ENCODE results near the gene C3orf52.

C3orf52 gene

DNA sequence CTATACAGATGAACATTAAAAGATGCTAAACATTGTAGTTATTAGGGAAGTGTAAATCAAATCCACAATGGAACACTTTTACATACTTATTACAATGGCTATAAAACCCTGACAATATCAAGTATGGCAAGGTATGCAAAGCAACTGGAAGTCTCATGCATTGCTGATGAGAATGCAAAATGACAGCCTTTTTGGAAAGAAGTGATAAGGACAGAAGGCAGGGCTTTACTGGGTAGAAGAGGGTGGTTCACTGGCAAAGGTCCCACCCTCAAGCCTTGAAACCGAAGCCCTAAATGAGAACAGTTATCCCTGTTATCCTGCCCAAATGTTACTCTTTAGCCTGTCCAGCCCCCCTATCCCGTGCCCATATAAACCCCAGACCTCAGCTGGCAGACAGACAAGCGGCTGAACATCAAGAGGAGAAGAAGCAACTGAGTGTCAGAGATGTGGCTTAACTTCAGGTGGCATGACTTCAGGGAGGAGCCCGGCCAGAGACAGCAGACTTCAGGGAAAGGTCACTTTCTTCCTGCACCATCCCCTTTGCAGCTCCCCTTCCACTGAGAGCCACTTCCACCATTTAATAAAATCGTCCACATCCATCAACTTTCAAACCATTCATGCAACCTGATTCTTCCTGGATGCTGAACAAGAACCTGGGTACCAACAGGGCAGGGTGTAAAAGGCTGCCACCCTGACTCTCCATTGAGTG is 47.6 kb downstream of the C3orf52 start:
- TF ChIP-seq GATA3 (IDR thresholded peaks at IDR 0.05; ENCODE audit: low read depth, low read length) (no peak), GATA2 (IDR thresholded peaks at IDR 0.05; ENCODE audit: low read depth, low read length) (no peak)

DNA sequence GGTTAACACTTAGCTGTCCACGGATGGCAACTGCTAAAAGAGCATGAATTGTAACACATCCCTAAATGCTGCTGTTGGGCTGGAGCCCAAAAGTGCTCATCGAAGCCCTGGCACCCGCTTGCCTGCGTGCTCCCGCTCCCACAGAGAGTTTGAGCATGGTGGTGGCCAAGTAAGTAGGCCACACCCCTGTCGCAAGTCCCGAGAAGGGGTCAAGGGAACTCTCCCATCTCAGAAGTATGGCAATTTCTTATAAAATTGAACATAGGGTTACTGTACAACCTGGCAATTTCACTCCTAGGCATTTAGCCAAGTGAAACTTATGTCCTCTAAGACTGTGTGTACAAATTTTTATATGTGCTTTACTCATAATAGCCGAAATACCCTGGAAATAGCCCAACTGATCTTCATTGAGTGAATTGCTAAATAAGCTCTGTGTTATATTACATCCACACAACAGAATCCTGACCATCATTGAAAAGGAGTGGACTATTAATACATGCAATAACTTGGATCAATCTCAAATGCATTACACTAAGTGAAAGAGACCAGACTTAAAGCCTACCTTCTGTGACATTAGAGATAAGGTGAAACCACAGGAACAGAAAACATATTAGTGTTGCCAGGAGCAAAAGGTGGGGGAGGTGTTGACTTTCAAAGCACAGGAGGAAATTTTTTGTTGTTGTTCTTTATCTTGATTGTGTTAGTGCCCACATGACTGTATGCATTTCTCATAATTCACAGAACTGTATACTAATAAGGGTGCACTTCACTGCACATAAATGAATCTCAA is 48.3 kb downstream of the C3orf52 start:
- TF ChIP-seq GATA3 (IDR thresholded peaks at IDR 0.05; ENCODE audit: low read depth, low read length) (no peak), GATA2 (IDR thresholded peaks at IDR 0.05; ENCODE audit: low read depth, low read length) (peak; percentile 28; the same call in 1 of the 2 replicates)

DNA sequence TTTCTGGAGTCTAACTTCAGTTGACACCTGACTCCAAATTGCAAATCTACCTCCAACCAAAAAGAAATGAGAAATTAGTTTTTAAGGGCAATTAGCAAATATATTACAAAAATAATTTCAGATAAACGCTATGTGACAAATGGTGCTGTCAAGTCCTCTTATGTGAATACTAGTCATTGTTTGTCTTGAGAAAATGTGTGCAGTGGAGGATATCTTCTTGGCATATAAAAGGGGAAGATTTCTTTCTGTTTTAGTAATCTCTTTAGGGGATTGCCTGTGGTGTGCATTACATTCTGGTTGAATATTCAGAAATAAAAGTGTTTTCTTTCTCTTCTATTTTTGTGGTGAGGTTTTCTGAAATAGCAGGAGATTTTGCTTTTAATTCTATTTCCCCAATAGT is 49.9 kb downstream of the C3orf52 start:
- TF ChIP-seq GATA3 (IDR thresholded peaks at IDR 0.05; ENCODE audit: low read depth, low read length), result no peak
- no peak for TF ChIP-seq GATA2 (IDR thresholded peaks at IDR 0.05; ENCODE audit: low read depth, low read length)

DNA sequence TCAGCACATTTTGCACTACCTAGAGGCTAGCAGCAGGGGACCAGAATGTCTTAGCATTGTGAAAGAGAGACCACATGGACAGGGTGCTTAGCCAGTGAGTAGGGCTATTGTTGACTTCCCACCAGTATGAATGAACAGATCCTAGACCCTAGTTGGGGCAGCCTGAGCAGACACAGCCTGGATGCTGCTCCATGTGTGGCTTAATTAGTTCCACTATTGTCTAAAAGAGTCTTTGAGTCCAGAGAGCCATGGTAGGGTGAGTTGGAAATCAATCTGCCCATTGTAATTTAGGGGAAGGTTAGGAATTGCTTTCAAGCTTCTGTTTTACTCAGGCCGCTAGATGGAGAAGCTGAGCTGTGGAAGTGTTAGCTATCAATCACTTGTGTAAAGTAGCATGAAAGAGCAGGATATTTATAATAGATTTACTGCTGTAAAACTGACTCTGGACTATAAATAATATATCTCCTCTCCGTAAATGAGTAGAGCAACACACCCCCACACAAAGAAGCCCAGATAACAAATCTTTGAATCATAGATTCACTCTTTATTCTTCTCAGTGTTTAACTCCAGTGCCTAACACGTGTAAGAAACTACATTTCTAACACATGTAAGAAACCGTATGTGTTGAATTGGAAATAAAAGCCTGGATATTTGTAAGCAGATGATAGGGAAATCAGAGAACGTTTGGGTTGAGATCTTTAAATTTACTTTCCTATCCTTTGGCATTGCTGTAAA is 50.9 kb downstream of the C3orf52 start:
- TF ChIP-seq GATA3 (IDR thresholded peaks at IDR 0.05; ENCODE audit: low read depth, low read length) (no peak), GATA2 (IDR thresholded peaks at IDR 0.05; ENCODE audit: low read depth, low read length) (no peak)

DNA sequence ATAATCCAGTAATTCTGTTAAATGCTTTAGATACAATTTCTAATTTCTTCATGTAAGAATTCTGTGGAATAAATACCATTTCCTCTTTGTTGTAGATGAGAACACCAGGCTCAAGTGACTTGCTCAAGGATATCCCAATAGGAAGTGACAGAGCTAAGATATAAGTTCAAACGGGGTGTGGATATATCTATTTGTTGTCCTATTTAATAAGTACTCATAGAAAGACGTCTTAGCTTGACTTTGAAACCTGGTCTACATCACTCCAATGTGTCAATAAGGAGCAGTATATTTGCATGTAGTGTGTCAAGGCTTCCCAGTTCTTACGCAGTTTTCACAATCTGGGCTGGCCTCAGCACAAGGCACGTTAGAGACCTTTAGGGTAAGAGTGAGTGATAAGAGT is 51.6 kb downstream of the C3orf52 start:
- TF ChIP-seq GATA2 (IDR thresholded peaks at IDR 0.05; ENCODE audit: low read depth, low read length), result no peak
- no peak for TF ChIP-seq GATA3 (IDR thresholded peaks at IDR 0.05; ENCODE audit: low read depth, low read length)

DNA sequence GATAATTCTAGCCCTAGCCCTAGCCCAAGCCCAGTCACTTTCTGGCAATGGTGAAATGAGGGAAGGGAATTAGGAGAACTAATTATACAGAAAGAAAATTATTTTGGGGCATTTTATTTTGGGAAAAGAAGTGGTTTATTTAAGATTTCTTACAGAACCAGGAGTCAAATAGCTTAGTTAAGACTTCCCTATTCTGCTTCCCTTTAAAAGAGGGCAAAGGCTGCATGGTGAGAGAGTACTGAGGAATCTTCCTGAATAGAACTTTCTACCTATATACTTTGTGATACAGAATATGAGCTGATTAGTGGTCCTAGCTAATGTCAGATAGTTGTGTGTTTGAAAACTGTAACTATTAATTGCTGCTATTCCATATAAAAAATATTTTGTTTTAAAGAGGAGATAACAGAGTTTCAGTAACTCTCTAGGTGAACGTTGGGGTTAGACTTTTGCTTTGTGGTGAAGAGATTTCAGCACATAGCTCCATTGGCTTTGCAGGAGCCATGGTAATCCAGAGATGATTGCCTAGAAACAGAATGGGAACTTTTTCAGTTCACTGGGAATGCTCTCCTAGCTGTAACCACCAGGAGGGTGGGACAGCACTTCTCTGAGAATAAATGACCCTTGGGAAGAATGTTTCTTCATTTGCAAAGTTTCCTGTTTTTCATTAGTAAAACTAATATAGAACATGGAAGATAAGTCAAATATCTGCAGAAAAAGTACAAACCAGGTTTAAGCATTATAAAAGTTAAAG is 52.2 kb downstream of the C3orf52 start:
- TF ChIP-seq GATA2 (IDR thresholded peaks at IDR 0.05; ENCODE audit: low read depth, low read length) (no peak), GATA3 (IDR thresholded peaks at IDR 0.05; ENCODE audit: low read depth, low read length) (no peak)

DNA sequence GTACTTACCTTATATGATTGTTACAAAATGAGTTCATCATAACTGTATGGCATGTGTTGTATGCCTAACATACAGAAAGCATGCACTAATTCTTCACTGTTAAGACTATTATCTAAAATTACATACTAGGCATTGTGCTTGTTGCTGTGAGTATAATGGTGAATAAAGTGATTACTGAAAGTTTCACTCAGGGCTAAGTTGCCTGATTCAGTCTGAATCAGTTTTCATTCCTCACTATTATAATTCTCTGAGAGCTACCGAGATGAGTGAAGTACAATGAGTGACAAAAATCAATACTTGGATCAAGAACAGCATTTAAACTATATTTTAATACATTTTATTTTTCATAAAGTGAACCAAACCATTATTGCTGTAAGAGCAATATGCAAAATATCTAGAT is 54.4 kb downstream of the C3orf52 start:
- TF ChIP-seq GATA3 (IDR thresholded peaks at IDR 0.05; ENCODE audit: low read depth, low read length) (no peak), GATA2 (IDR thresholded peaks at IDR 0.05; ENCODE audit: low read depth, low read length) (no peak)

DNA sequence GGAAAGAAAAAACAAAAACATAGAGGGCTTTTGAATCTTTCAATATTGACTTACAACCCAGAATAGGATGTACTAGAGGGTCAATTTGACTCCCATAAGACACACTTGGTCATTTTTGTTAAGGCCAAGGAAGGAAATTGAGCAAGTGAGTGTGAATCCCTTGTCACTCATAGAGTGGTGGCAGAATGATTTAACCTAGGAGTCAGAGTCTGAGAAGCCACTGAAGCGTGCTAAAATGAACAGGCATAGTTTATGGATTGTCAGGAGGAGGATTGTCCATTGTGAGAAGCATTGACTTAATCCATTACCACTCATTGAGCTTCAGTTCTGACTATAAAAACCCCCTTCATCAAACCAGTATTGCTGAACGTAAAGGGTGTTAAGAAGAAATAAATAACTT is 55.1 kb downstream of the C3orf52 start:
- no peak for TF ChIP-seq GATA2 (IDR thresholded peaks at IDR 0.05; ENCODE audit: low read depth, low read length)
- TF ChIP-seq GATA3 (IDR thresholded peaks at IDR 0.05; ENCODE audit: low read depth, low read length), result no peak

DNA sequence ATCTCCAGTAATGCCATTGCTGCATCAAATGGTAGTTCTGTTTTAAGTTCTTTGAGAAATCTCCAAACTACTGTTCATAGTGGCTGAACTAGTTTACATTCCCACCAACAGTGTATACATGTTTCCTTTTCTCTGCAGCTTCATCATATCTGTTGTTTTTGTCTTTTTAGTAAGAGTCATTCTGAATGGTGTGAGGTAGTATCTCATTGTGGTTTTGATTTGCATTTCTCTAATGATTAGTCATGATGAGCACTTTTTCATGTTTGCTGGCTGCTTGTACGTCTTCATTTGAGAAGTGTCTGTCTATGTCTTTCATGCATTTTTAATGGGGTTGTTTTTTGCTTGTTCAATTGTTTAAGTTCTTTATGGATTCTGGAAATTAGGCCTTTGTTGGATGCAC is 57.1 kb downstream of the C3orf52 start:
- TF ChIP-seq GATA3 (IDR thresholded peaks at IDR 0.05; ENCODE audit: low read depth, low read length), result no peak
- no peak for TF ChIP-seq GATA2 (IDR thresholded peaks at IDR 0.05; ENCODE audit: low read depth, low read length)

DNA sequence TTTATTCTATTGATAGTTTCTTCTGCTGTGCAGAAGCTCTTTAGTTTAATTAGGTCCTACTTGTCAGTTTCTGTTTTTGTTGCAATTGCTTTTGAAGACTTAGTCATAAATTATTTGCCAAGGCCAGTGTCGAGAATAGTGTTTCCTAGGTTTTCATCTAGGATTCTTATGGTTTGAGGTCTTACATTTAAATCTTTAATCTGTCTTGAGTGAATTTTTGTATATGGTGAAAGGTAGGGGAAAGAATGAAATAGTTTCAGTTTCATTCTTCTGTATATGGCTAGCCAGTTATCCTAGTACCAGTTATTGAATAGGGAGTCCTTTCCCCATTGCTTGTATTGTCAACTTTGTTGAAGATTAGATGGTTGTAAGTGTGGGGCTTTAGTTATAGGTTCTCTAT is 57.5 kb downstream of the C3orf52 start:
- TF ChIP-seq GATA3 (IDR thresholded peaks at IDR 0.05; ENCODE audit: low read depth, low read length) (no peak), GATA2 (IDR thresholded peaks at IDR 0.05; ENCODE audit: low read depth, low read length) (no peak)

DNA sequence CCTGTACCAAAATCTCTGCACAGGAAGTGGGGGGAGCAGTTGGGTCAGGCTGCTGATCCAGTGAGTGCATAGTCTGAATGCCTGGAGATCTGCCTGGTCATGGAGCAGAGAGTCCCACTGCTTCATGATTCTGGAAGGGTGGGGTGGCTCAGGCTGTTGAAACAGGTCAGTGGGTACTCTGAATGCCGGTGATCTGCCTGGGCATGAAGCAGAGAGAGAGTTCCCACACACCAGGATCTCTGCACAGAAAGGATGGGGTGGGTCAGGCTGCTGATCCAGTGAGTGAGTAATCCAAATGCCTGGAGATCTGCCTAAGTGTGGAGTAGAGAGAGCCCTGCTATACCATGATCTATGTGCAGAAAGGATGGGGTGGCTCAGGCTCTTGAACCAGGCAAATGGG is 62.9 kb downstream of the C3orf52 start:
- TF ChIP-seq GATA2 (IDR thresholded peaks at IDR 0.05; ENCODE audit: low read depth, low read length), result no peak
- no peak for TF ChIP-seq GATA3 (IDR thresholded peaks at IDR 0.05; ENCODE audit: low read depth, low read length)

DNA sequence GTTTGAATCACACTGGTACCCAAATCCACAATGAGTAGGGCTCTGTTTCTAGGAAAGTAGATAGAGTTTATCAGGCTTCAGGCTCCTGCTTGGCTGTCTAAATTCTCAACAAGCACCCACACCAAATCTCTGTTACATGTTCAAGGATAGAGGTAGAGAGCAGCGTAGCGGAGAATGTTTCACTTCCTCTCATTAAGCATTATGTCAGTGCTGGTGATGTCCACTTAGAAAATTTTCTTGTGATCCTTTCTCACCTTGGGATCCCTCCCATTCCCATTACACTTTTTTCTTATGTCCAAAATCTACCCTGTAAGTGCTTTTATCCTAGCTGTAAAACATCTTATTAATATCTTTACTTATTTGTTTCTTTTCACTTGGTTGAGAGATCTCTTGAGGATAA is 81.6 kb downstream of the C3orf52 start:
- TF ChIP-seq GATA3 (IDR thresholded peaks at IDR 0.05; ENCODE audit: low read depth, low read length) (no peak), GATA2 (IDR thresholded peaks at IDR 0.05; ENCODE audit: low read depth, low read length) (no peak)

Measured in SH-SY5Y (cell line).